ENCODE data around the gene SV2C. TPM values are rescaled to one million over a fixed set of nuclear protein-coding genes. Genes with fewer than 3 reads are reported as not detected.
A peak's percentile ranks its signal among the peaks of the same experiment; 100 is the strongest.

Gene SV2C
- total and polyA plus RNA-seq, 2 of the 13 experiments (the other 11 are each of a cell fraction or from before 2014, with no cell fraction given) = not detected

GRCh38 chr5:76402886-76403765 lies 319.9 kb downstream of the SV2C start, which contains the start of gene IQGAP2 (continued):
- TF ChIP-seq ZNF770 (CRISPR knock-in tag; IDR thresholded peaks at IDR 0.05) (no peak), TGIF2 (CRISPR knock-in tag; IDR thresholded peaks at IDR 0.05) (peak; percentile 32; the same call in 1 of the 2 replicates), EP300 (IDR thresholded peaks at IDR 0.05; ENCODE audit: low read depth in 2 of 2, low read length in 2 of 2) (0 out of 4 replicates have a peak, but pooled peaks of 1 of the 2 experiments have one; percentile 12), EP300 (CRISPR knock-in tag; IDR thresholded peaks at IDR 0.05; ENCODE audit: borderline replicate concordance) (no peak), ZNF431 (CRISPR knock-in tag; IDR thresholded peaks at IDR 0.05; ENCODE audit: borderline replicate concordance, low read depth) (no peak), MEIS2 (CRISPR knock-in tag; IDR thresholded peaks at IDR 0.05) (peak; percentile 68; the same call in 1 of the 2 replicates), IRF9 (CRISPR knock-in tag; IDR thresholded peaks at IDR 0.05; ENCODE audit: borderline replicate concordance) (peak; percentile 60; the same call in 1 of the 2 replicates), TFE3 (CRISPR knock-in tag; IDR thresholded peaks at IDR 0.05) (no peak), ZNF335 (CRISPR knock-in tag; IDR thresholded peaks at IDR 0.05) (0 out of 2 replicates have a peak, but pooled peaks have one; percentile 23), ZNF773 (CRISPR knock-in tag; IDR thresholded peaks at IDR 0.05; ENCODE audit: borderline replicate concordance) (no peak), ZNF879 (CRISPR knock-in tag; IDR thresholded peaks at IDR 0.05) (no peak), ZNF282 (IDR thresholded peaks at IDR 0.05; ENCODE audit: partially characterized antibody) (no peak), ZNF564 (CRISPR knock-in tag; IDR thresholded peaks at IDR 0.05) (0 out of 2 replicates have a peak, but pooled peaks have one; percentile 75), ZNF12 (CRISPR knock-in tag; IDR thresholded peaks at IDR 0.05) (peak; percentile 75; the same call in 1 of the 2 replicates), JARID2 (CRISPR knock-in tag; IDR thresholded peaks at IDR 0.05; ENCODE audit: insufficient replicate concordance) (no peak), EEA1 (CRISPR knock-in tag; IDR thresholded peaks at IDR 0.05; ENCODE audit: borderline replicate concordance) (no peak), MED8 (CRISPR knock-in tag; IDR thresholded peaks at IDR 0.05; ENCODE audit: insufficient replicate concordance) (peak; percentile 79), ARNTL (CRISPR knock-in tag; IDR thresholded peaks at IDR 0.05) (no peak), SOX13 (IDR thresholded peaks at IDR 0.05) (no peak), SOX13 (CRISPR knock-in tag; conservative IDR thresholded peaks at IDR 0.05 in 1 of 2, IDR thresholded peaks at IDR 0.05 in 1 of 2) (peak in 1 of 2 experiments; percentile 59; a peak in 1 of 4 replicates), LRRFIP1 (CRISPR knock-in tag; conservative IDR thresholded peaks at IDR 0.05) (no peak), CENPT (CRISPR knock-in tag; IDR thresholded peaks at IDR 0.05; ENCODE audit: low read depth) (0 out of 2 replicates have a peak, but pooled peaks have one; percentile 41)
